Measurements from ENCODE around the gene PARP11. TPM values are rescaled to one million over a fixed set of nuclear protein-coding genes. Genes with fewer than 3 reads are reported as not detected.
"Not testable (repeated sequence)": the region's sequence is repeated elsewhere in the genome, so short reads cannot be mapped to it uniquely, and the experiment has no call there.

PARP11 gene
- total and polyA plus RNA-seq, 9 donors, result 5.0 to 10.4 (median 6.2) TPM

- H3K4me3 ChIP-seq (ENCODE audit: low read length), result no peak overlapping the region
- H3K9me3 ChIP-seq (replicated peaks; ENCODE audit: control insufficient read depth, low read depth, low read length), result peaks cover 4% of the 10 kb centered on the region
- H3K36me3 ChIP-seq (ENCODE audit: control insufficient read depth, insufficient read depth, low read length), result peaks cover 4% of the 10 kb centered on the region
- H3K4me1 ChIP-seq (ENCODE audit: control insufficient read depth, insufficient read depth, low read length), result no peaks in the 10 kb centered on the region
- no peak overlapping the region for H3K27ac ChIP-seq (ENCODE audit: low read length)
- DNase-seq, result no peak
- no peaks in the 10 kb centered on the region for H3K27me3 ChIP-seq (ENCODE audit: control insufficient read depth, insufficient read depth, low read length)
- WGBS (ENCODE audit: insufficient coverage), result no CpG with 5 or more reads among the region's 5 CpGs
These were observed 30.7 kb downstream of the PARP11 start for GRCh38 chr12:3842517-3842916.

DNA sequence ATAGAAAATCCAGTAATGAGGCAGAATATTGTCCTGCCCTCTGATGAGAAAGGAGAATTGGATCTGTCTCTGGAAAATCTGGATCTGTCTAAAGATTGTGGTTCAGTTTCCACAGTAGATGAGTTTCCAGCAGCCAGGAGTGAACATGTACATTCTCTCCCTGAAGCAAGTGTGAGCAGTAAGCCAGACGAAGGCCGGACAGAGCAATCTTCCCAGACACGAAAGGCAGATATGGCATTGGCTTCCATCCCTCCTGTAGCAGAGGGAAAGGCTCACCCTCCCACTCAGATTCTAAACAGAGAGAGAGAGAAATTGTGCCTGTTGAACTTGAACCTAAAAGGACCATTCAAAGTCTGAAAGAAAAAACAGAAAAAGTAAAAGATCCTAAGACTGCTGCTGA, 31.4 kb downstream of the PARP11 start:
- Histone ChIP-seq H3K27me3 (ENCODE audit: control insufficient read depth, insufficient read depth, low read length) (no peaks in the 10 kb centered on the region), H3K4me1 (ENCODE audit: control insufficient read depth, insufficient read depth, low read length) (no peaks in the 10 kb centered on the region), H3K4me3 (ENCODE audit: low read length) (no peak overlapping the region), H3K36me3 (ENCODE audit: control insufficient read depth, insufficient read depth, low read length) (peaks cover 4% of the 10 kb centered on the region), H3K27ac (ENCODE audit: low read length) (no peak overlapping the region), H3K9me3 (replicated peaks; ENCODE audit: control insufficient read depth, low read depth, low read length) (peaks cover 2% of the 10 kb centered on the region)
- peak; percentile 7 for DNase-seq
- no CpG with 5 or more reads among the region's 3 CpGs for WGBS (ENCODE audit: insufficient coverage)

DNA sequence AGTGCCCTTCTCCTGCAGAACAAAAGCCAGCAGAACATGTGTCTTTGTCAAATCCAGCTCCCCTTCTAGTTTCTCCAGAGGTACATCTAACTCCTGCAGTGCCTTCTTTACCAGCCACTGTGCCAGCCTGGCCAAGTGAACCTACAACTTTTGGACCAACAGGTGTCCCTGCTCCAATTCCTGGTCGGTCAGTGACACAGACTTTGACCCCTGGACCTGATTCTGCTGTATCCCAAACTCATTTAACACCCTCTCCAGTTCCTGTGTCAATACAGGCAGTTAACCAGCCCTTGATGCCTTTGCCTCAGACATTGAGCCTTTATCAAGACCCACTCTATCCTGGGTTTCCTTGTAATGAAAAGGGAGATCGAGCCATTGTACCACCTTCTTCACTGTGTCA, 32.4 kb downstream of the PARP11 start:
- H3K4me3 ChIP-seq (ENCODE audit: low read length); H3K36me3 ChIP-seq (ENCODE audit: control insufficient read depth, insufficient read depth, low read length); H3K9me3 ChIP-seq (replicated peaks; ENCODE audit: control insufficient read depth, low read depth, low read length); H3K27me3 ChIP-seq (ENCODE audit: control insufficient read depth, insufficient read depth, low read length); H3K27ac ChIP-seq (ENCODE audit: low read length); DNase-seq; H3K4me1 ChIP-seq (ENCODE audit: control insufficient read depth, insufficient read depth, low read length): not testable (repeated sequence)
- no CpG with 5 or more reads among the region's 2 CpGs for WGBS (ENCODE audit: insufficient coverage)

DNA sequence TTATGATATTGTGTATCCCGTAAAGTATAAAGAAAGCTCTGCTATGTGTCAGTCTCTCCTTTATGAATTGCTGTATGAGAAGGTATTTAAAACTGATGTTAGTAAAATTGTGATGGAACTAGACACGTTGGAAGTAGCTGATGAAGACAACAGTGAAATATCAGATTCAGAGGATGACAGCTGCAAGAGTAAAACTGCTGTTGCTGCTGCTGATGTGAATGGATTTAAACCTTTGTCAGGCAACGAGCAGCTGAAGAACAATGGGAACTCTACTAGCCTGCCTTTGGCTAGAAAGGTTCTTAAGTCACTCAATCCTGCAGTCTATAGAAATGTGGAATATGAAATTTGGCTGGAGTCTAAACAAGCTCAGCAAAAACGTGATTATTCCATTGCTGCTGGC, 33.5 kb downstream of the PARP11 start:
- peak; percentile 9 for DNase-seq
- not testable (repeated sequence) for H3K27me3 ChIP-seq (ENCODE audit: control insufficient read depth, insufficient read depth, low read length); H3K4me1 ChIP-seq (ENCODE audit: control insufficient read depth, insufficient read depth, low read length); H3K36me3 ChIP-seq (ENCODE audit: control insufficient read depth, insufficient read depth, low read length); H3K9me3 ChIP-seq (replicated peaks; ENCODE audit: control insufficient read depth, low read depth, low read length); H3K4me3 ChIP-seq (ENCODE audit: low read length); H3K27ac ChIP-seq (ENCODE audit: low read length)
- 82% methylated on average over 3 of the region's 4 CpGs for WGBS (ENCODE audit: insufficient coverage)

DNA sequence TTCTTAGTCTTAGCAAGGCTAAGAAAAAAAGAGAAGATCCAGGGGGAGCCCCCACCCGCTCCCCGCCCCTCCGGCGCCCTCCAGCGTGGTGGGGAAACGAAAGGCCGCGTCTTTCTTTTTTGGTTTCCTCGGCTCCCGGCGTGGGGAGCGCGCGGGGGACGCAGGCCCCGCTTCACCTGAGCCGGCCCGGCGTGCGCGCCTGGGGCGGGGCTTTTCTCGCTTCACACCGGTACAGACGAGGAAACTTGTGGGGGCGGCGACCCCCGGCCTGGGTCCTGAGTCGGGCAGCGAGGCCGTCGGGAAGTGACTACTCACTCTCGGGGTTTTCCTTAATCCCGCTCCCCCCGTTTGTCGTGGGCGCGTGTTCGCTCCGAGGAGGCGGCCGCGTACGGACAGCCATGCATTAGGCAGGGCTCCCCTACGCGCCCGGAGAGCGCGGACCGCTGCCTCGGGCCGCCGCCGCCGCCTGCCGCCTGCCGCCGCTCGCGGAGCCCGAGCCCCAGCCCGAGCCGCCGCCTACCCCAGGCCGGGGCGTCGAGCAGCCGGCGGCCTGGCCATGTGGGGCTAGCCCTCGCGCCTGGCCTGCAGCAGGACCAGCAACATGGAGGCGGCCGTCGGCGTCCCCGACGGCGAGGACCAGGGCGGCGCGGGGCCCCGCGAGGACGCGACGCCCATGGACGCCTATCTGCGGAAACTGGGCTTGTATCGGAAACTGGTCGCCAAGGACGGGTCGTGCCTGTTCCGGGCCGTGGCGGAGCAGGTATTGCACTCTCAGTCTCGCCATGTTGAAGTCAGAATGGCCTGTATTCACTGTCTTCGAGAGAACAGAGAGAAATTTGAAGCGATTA, 34.3 kb downstream of the PARP11 start:
- 29% methylated on average over 94 of the region's 98 CpGs for WGBS (ENCODE audit: insufficient coverage)
- not testable (repeated sequence) for H3K27me3 ChIP-seq (ENCODE audit: control insufficient read depth, insufficient read depth, low read length); H3K9me3 ChIP-seq (replicated peaks; ENCODE audit: control insufficient read depth, low read depth, low read length); H3K27ac ChIP-seq (ENCODE audit: low read length); H3K4me1 ChIP-seq (ENCODE audit: control insufficient read depth, insufficient read depth, low read length); H3K4me3 ChIP-seq (ENCODE audit: low read length); H3K36me3 ChIP-seq (ENCODE audit: control insufficient read depth, insufficient read depth, low read length)
- peak; percentile 3 for DNase-seq

GRCh38 chr12:3838076-3838475, 35.1 kb downstream of the PARP11 start:
- no peak overlapping the region for H3K27ac ChIP-seq (ENCODE audit: low read length)
- WGBS (ENCODE audit: insufficient coverage), result no CpG with 5 or more reads among the region's 1 CpG

DNA sequence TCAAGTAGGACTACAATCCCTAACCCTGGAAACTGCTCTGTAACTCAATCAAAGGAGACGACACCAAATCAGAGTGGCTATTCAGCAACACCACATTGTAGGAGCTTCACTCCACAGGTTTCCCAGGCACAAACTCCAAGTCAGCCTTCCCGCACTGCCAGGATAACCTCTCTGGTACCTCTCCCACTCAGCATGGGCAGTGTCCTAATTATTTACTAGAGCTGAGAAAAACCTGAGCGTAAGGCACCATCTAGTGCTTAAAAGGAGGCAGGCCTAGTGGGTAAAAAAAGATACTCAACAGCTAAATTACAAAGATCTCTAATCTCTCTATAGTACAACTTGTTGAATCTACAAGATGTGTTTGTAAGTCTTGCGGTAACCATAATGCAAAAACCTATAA, 36.1 kb downstream of the PARP11 start:
- Histone ChIP-seq H3K4me3 (ENCODE audit: low read length) (no peak overlapping the region), H3K27ac (ENCODE audit: low read length) (no peak overlapping the region), H3K9me3 (replicated peaks; ENCODE audit: control insufficient read depth, low read depth, low read length) (peaks cover 4% of the 10 kb centered on the region), H3K27me3 (ENCODE audit: control insufficient read depth, insufficient read depth, low read length) (no peaks in the 10 kb centered on the region), H3K36me3 (ENCODE audit: control insufficient read depth, insufficient read depth, low read length) (peaks cover 4% of the 10 kb centered on the region), H3K4me1 (ENCODE audit: control insufficient read depth, insufficient read depth, low read length) (no peaks in the 10 kb centered on the region)
- no peak for DNase-seq
- WGBS (ENCODE audit: insufficient coverage), result 80% methylated on average over 1 of the region's 4 CpGs

More at GRCh38 chr12:3838076-3838475, 35.1 kb downstream of the PARP11 start:
- peaks cover 4% of the 10 kb centered on the region for H3K36me3 ChIP-seq (ENCODE audit: control insufficient read depth, insufficient read depth, low read length)
- no peak overlapping the region for H3K4me3 ChIP-seq (ENCODE audit: low read length)
- H3K9me3 ChIP-seq (replicated peaks; ENCODE audit: control insufficient read depth, low read depth, low read length), result peaks cover 4% of the 10 kb centered on the region
- H3K4me1 ChIP-seq (ENCODE audit: control insufficient read depth, insufficient read depth, low read length), result no peaks in the 10 kb centered on the region
- peak; percentile 12 for DNase-seq
- H3K27me3 ChIP-seq (ENCODE audit: control insufficient read depth, insufficient read depth, low read length), result no peaks in the 10 kb centered on the region

DNA sequence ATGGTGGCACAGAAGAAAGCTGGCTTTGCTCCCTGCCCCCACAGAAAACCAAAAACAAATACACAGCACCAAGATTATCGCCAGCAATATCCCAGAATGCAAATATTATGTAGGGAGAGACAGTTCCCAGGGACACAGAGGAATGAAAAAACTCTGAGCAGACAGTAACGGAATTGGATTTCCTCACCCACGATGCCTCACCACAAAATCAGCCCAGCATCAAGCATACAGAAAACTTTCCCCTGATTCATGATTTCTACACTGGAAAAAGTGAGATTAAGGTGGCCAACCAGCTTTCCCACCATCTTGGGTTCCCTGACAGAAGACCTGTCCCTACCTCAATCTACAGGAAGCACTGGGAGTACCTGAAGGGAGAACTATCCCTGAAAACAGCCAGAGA, 36.6 kb downstream of the PARP11 start:
- WGBS (ENCODE audit: insufficient coverage), result no CpG with 5 or more reads among the region's 3 CpGs
- peaks cover 4% of the 10 kb centered on the region for H3K36me3 ChIP-seq (ENCODE audit: control insufficient read depth, insufficient read depth, low read length)
- no peaks in the 10 kb centered on the region for H3K4me1 ChIP-seq (ENCODE audit: control insufficient read depth, insufficient read depth, low read length)
- peaks cover 4% of the 10 kb centered on the region for H3K9me3 ChIP-seq (replicated peaks; ENCODE audit: control insufficient read depth, low read depth, low read length)
- no peak overlapping the region for H3K27ac ChIP-seq (ENCODE audit: low read length)
- DNase-seq, result no peak
- H3K27me3 ChIP-seq (ENCODE audit: control insufficient read depth, insufficient read depth, low read length), result no peaks in the 10 kb centered on the region
- no peak overlapping the region for H3K4me3 ChIP-seq (ENCODE audit: low read length)

DNA sequence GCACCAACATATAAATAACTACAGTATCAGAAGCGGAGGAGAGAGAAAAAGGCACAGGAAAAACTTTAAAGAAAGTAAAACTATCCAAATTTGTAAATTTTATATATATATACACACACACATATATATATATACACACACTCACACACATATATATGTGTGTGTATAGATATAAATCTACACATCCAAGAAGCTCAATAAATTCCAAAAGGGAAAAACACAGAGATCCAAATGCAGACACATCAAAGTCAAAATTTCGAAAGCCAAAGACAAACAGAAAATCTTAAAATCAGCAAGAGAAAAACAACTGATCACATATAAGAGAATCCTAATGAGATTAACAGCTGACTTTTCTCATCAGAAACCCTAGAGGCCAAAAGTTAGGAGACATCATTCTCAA, 37.3 kb downstream of the PARP11 start:
- no peaks in the 10 kb centered on the region for H3K27me3 ChIP-seq (ENCODE audit: control insufficient read depth, insufficient read depth, low read length)
- H3K36me3 ChIP-seq (ENCODE audit: control insufficient read depth, insufficient read depth, low read length), result no peaks in the 10 kb centered on the region
- no peaks in the 10 kb centered on the region for H3K4me1 ChIP-seq (ENCODE audit: control insufficient read depth, insufficient read depth, low read length)
- no peak for DNase-seq
- no CpG with 5 or more reads among the region's 2 CpGs for WGBS (ENCODE audit: insufficient coverage)
- no peak overlapping the region for H3K4me3 ChIP-seq (ENCODE audit: low read length)
- no peak overlapping the region for H3K27ac ChIP-seq (ENCODE audit: low read length)
- H3K9me3 ChIP-seq (replicated peaks; ENCODE audit: control insufficient read depth, low read depth, low read length), result peaks cover 4% of the 10 kb centered on the region

DNA sequence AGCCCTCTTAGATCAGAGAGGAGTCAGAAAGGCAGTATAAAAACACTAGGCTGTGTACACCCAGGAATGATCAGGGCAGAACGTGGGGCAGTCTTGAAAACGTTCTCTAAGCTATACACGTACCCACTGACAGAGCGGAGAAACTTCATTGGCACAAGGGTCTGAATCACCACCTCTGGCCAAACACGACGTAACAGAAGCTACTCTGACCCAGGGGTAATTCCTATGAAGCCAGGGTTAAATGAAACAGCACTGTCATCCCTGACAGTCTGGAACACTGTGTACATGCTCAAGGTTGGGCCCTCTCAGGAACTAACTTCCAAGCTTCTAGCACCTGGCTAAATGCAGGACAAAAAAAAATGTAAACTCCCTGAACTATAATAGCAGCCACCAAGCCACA, 38.4 kb downstream of the PARP11 start:
- H3K4me3 ChIP-seq (ENCODE audit: low read length), result no peak overlapping the region
- H3K36me3 ChIP-seq (ENCODE audit: control insufficient read depth, insufficient read depth, low read length), result no peaks in the 10 kb centered on the region
- no peak overlapping the region for H3K27ac ChIP-seq (ENCODE audit: low read length)
- H3K4me1 ChIP-seq (ENCODE audit: control insufficient read depth, insufficient read depth, low read length), result no peaks in the 10 kb centered on the region
- H3K27me3 ChIP-seq (ENCODE audit: control insufficient read depth, insufficient read depth, low read length), result no peaks in the 10 kb centered on the region
- 81% methylated on average over 6 of the region's 6 CpGs for WGBS (ENCODE audit: insufficient coverage)
- DNase-seq, result no peak
- peaks cover 4% of the 10 kb centered on the region for H3K9me3 ChIP-seq (replicated peaks; ENCODE audit: control insufficient read depth, low read depth, low read length)

Data from muscle of leg (tissue), 11 donors.